ENCODE data around the gene NR6A1. TPM values are rescaled to one million over a fixed set of nuclear protein-coding genes. Genes with fewer than 3 reads are reported as not detected.

The NR6A1 gene
- total and polyA plus RNA-seq, 2 of the 13 experiments (the other 11 are each of a cell fraction or from before 2014, with no cell fraction given): 28.1 to 31.5 TPM

GRCh38 chr9:124671861-124672260 is 99.2 kb downstream of the NR6A1 start (continued):
- TF ChIP-seq ZNF10 (CRISPR knock-in tag; IDR thresholded peaks at IDR 0.05; ENCODE audit: borderline replicate concordance, low read depth): no peak
- TF ChIP-seq ZNF207 (IDR thresholded peaks at IDR 0.05; ENCODE audit: borderline replicate concordance): no peak

- intact Hi-C loops (cut with micrococcal nuclease; ENCODE audit: unreplicated experiment): no loop called here
- BruUV-seq (replicated peaks): no TSS peak
- Histone ChIP-seq H3K4me2 (ENCODE audit: low read depth, low read length) (no peak overlapping the region), H3K27ac (ENCODE audit: extremely low read length, insufficient read depth, low read length) (peak overlapping the region; percentile 84), H3K36me3 (replicated peaks in 1 of 2; ENCODE audit: control insufficient read depth in 1 of 2, insufficient read depth in 2 of 2, low read length in 2 of 2) (no peaks in the 10 kb centered on the region), H3K9me3 (ENCODE audit: low read length) (no peaks in the 10 kb centered on the region), H2AFZ (ENCODE audit: low read length) (no peak overlapping the region), H3K79me2 (ENCODE audit: insufficient read depth, low read length) (peaks cover 31% of the 10 kb centered on the region), H4K20me1 (ENCODE audit: insufficient read depth, low read length) (no peaks in the 10 kb centered on the region), H3K9ac (ENCODE audit: insufficient read depth, low read depth, low read length) (0 out of 2 replicates have a peak overlapping the region, but pooled peaks have one; percentile 8), H3K4me3 (replicated peaks in 1 of 3; ENCODE audit: insufficient read depth in 1 of 3, low read depth in 2 of 3, low read length in 3 of 3) (no peak overlapping the region), H3K27me3 (ENCODE audit: control insufficient read depth in 1 of 2, insufficient read depth in 2 of 2, low read length in 2 of 2) (no peaks in the 10 kb centered on the region), H3K4me1 (ENCODE audit: insufficient read depth, low read length) (peaks cover 77% of the 10 kb centered on the region)
- WGBS (ENCODE audit: low lambda C conversion rate): 92% methylated on average over 5 of the region's 5 CpGs
- ATAC-seq (no peak), DNase-seq (ENCODE audit: low spot score) (no peak), FAIRE-seq (no peak)
- in situ Hi-C loops (cut with HindIII; ENCODE audit: extremely low pct_ligation_motif_present, low pct_unique_long_range_greater_than_20kb): no loop called here
- TF ChIP-seq TFDP2 (CRISPR knock-in tag; IDR thresholded peaks at IDR 0.05) (no peak), ZNF709 (CRISPR knock-in tag; IDR thresholded peaks at IDR 0.05) (no peak), NCOR1 (IDR thresholded peaks at IDR 0.05; ENCODE audit: borderline replicate concordance, low read length) (no peak), MED1 (CRISPR knock-in tag; IDR thresholded peaks at IDR 0.05) (no peak), IKZF1 (IDR thresholded peaks at IDR 0.05) (no peak)
- ChIA-PET CTCF (ENCODE audit: low intra/inter-chr PET ratio, low total read pairs) (no interaction called here), POLR2A (interaction anchor here (2.1 kb wide), 1 partner anchor 10 kb away, joined by 6 read pairs; no protein-coding TSS in a partner anchor)
Measured at GRCh38 chr9:124666642-124667041, 104.5 kb downstream of the NR6A1 start.
